Measurements from ENCODE around the gene HOXD9.
A peak's percentile ranks its signal among the peaks of the same experiment; 100 is the strongest.

HOXD9 gene

DNA sequence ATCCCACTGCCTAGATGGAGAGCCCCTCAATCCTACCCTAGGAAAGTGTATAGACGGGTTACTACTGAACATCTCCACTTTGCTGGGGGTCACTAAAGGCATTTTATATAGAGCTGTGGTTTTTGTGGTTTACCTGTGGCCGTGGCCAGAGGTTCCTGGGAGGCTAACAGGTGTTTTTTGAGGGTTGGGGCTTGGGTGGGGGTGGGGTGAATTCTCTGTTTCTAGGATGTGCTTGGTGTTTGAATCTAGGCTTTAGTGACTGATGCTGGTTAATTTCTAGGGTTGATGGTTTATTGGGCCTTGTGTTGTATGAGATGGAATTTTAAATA is 14.7 kb downstream of the HOXD9 start:
- H3K9ac ChIP-seq (ENCODE audit: low read depth, low read length) = no peak overlapping the region; the same call in 1 of the 2 replicates
- H3K4me1 ChIP-seq (ENCODE audit: insufficient read depth, low read length) = 0 out of 2 replicates have a peak, but pooled peaks cover 2% of the 10 kb centered on the region
- H3K9me3 ChIP-seq (ENCODE audit: control insufficient read depth, insufficient read depth, low read length) = no peaks in the 10 kb centered on the region; the same call in 1 of the 2 replicates
- H3K36me3 ChIP-seq (ENCODE audit: insufficient read depth, low read length) = no peaks in the 10 kb centered on the region

DNA sequence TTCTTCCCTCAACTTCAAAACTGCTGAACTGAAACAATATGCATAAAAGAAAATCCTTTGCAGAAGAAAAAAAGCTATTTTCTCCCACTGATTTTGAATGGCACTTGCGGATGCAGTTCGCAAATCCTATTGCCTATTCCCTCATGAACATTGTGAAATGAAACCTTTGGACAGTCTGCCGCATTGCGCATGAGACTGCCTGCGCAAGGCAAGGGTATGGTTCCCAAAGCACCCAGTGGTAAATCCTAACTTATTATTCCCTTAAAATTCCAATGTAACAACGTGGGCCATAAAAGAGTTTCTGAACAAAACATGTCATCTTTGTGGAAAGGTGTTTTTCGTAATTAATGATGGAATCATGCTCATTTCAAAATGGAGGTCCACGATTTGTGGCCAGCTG is 15.4 kb downstream of the HOXD9 start:
- H3K9me3 ChIP-seq (ENCODE audit: control insufficient read depth, insufficient read depth, low read length) = no peaks in the 10 kb centered on the region; the same call in 1 of the 2 replicates
- H3K9ac ChIP-seq (ENCODE audit: low read depth, low read length) = no peak overlapping the region
- no peaks in the 10 kb centered on the region for H3K4me1 ChIP-seq (ENCODE audit: insufficient read depth, low read length)
- H3K36me3 ChIP-seq (ENCODE audit: insufficient read depth, low read length) = no peaks in the 10 kb centered on the region

DNA sequence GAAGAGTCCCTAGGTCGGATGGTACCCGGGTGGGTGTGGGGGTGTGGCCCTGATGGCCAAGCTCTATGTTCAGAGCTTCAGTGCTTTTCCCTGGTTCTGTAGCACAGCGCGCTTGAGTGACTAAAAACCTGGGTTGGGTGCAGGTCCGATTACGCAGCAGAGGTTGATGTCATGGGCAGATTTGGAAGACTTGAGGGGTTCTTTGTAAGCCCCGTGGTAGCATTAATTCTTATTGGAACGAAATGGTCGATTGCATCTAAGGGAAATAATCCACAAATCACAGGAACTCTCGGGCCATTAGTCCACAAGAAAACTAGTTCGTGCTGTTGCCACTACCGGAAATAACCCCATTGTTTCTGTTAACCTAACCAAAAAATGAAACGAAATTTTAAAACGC is 16.0 kb downstream of the HOXD9 start:
- H3K4me1 ChIP-seq (ENCODE audit: insufficient read depth, low read length) = no peaks in the 10 kb centered on the region
- no peak overlapping the region for H3K9ac ChIP-seq (ENCODE audit: low read depth, low read length)
- no peaks in the 10 kb centered on the region; the same call in 1 of the 2 replicates for H3K9me3 ChIP-seq (ENCODE audit: control insufficient read depth, insufficient read depth, low read length)
- no peaks in the 10 kb centered on the region for H3K36me3 ChIP-seq (ENCODE audit: insufficient read depth, low read length)

DNA sequence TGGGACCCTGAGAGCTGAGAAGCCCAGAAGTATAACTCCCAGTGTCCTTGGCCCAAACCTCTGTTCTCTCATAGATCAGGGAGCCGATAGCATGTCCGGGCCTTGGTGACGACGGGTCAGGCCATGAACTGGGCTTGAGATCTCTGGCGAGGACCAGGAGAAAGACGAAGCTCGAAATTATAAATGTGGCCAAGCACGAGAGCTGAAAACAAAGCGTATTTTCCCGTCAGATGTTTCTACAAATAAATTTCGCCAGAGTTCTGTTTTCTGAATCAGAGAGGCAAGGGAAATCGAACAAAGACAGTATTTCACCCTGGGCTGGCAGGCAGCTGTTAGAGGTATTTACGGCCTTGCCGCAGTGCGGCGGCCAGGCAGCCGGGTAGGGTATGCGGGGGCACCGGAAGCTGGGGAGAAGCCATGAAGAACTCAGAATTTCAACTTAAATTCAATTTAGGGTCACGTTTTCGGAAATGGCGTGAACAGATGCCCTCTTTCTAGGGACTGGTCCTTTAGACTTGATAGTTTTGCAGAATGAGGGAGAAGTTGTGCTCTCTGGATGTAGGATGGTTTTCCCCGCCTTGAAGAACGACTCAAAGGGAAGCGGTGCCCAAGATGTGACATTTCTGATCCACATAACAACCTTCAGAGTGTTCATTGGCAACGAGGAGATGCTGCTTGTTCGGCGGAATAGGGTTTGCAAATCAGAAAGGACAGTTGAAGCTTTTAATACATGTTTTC is 16.6 kb downstream of the HOXD9 start:
- H3K9ac ChIP-seq (ENCODE audit: low read depth, low read length) = no peak overlapping the region

DNA sequence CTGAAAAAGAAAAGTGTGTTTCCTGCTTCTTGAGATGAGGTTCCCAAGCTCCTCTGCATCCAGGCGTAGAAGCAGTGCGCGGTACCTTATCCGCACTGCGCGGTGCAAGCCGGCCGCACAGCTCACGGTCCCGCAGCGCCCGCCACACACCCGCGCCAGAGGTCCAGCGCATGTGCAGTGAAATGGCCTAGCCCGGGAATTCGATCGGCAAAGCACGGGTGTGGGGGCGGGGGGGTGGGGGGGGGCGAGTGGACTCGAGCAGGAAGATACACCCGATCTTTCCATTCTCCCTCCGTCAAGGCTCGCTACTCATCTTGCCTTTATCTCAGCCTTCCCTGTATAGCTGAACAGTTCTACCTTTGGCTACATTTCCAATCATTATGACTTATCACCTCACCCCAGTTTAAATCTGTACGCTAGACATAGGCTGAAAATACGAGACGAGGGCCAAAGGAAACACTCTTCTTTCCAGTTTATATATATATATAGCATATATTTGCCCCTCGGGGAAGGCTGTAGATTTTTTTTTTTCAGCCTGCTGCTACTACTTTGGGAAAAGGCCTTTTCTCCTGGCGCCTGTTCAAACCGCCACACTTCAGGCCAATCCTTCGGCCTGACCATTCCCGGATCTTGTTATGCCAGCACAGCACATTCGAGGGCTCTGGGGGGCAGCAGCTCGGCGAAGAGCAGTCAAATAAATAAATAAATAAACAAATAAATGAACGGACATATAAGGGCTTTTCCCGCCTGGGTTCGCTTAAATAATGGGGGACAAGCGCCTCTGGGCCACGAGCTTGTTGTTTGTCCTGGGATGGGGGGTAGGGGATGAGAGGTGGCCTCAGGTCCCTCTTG is 17.4 kb downstream of the HOXD9 start:
- Histone ChIP-seq H3K4me1 (ENCODE audit: insufficient read depth, low read length) (no peaks in the 10 kb centered on the region), H3K36me3 (ENCODE audit: insufficient read depth, low read length) (no peaks in the 10 kb centered on the region), H3K9me3 (ENCODE audit: control insufficient read depth, insufficient read depth, low read length) (no peaks in the 10 kb centered on the region; the same call in 1 of the 2 replicates), H3K9ac (ENCODE audit: low read depth, low read length) (peak overlapping the region; percentile 60; the same call in 1 of the 2 replicates)

More for the DNA sequence above, 16.6 kb downstream of the HOXD9 start:
- Histone ChIP-seq H3K4me1 (ENCODE audit: insufficient read depth, low read length) (no peaks in the 10 kb centered on the region), H3K36me3 (ENCODE audit: insufficient read depth, low read length) (no peaks in the 10 kb centered on the region), H3K9me3 (ENCODE audit: control insufficient read depth, insufficient read depth, low read length) (no peaks in the 10 kb centered on the region; the same call in 1 of the 2 replicates)

DNA sequence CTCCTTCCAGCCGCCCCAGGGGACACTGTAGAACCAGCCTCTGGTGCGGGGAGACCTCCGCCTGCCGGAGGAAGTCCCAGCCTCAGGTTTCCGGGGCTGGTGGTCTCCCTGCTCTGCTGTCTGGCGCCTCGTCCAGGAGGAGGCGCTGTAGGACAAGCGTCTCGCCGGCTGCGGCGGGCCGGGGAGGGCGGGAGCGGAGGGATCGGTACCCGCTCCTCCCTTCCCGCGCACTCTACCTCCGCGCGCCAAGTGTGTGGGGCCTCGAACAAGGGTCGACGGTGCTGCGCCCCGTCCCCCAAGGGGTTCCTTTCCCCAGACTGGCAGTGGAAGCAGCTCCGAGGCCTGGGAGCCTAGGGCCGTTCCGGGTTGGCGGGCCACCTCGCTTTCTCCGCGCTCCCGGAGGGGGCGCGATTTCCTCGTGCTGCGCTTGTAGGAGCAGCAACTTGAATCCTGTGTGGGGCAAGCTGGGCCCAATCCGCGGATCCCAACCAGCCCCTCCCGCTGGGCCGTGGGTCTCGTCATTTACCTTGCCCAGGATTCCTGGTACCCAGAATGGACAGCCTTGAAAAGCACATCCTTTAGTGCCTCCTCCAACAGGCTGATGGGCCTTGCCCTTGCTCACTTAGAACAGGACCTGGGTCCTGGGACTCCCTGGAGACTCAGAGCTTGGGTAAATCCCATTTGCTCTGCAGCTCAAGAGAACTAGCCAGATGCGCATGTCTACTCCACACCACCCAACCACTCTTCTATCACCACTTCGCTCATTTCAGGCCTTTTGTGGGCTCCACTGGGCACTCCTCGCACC is 18.2 kb downstream of the HOXD9 start:
- Histone ChIP-seq H3K9ac (ENCODE audit: low read depth, low read length) (peak overlapping the region; percentile 60; the same call in 1 of the 2 replicates), H3K9me3 (ENCODE audit: control insufficient read depth, insufficient read depth, low read length) (no peaks in the 10 kb centered on the region), H3K4me1 (ENCODE audit: insufficient read depth, low read length) (no peaks in the 10 kb centered on the region), H3K36me3 (ENCODE audit: insufficient read depth, low read length) (no peaks in the 10 kb centered on the region)

DNA sequence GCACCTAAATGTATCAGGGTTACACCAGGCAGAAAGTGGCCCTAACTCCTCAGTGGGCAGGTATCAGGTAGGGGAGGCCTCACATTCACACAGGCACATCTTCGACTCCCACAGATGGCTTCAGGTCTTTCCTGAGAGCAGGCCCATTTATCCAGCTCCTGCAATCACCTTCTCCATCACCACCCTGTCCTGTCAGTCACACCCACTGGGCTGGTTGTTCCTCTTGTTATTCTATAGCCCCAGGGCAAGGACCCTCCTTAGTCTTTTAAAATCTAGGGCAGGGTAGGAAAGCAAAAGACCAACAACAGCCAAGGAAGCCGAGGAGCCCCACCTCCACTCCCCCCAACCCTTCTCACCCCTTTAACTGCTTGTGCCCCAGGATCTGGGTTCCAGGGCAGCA is 19.8 kb downstream of the HOXD9 start:
- H3K9ac ChIP-seq (ENCODE audit: low read depth, low read length) = no peak overlapping the region
- H3K4me1 ChIP-seq (ENCODE audit: insufficient read depth, low read length) = no peaks in the 10 kb centered on the region
- no peaks in the 10 kb centered on the region for H3K9me3 ChIP-seq (ENCODE audit: control insufficient read depth, insufficient read depth, low read length)
- no peaks in the 10 kb centered on the region for H3K36me3 ChIP-seq (ENCODE audit: insufficient read depth, low read length)

DNA sequence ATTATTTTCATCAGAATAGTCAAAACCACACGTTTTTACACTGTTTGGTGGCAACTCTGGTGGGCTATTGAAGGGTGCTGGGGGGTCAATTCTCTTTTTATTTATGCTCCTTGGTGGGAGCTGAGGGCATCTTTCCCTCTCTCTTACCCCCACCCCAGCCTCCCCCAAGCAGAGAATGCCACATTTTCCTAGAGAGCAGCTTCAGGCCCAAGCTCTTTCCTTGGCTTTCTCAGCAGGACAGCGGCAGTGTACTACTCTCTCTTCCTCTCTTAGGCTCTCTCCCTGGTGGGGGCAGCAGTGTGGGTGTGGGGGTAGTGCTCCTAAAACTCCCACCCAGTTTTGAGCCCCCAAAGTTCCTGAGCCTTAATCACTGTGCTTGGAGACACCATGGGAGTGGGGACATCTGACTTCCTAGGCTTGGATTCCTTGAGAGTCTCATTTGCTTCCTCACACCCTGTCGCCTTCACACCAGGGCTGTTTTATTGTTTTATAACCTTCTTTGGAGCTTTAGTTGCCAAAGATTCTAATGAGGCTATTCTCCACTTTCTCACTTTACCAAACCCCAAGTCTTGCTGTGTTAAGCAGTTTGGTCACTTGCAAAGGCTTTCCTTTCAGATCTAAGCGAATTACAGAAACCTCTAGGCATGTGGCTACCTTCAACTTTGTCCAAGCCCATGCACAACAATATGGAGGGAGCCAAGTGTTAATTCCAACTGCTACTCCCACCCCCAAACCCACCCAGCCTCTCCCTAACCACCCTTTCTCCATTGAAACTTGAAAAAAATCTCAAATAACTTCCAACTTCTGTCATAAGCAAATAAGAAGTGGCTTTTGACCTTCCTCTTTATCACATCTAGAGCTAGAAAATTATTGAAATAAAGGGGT is 22.8 kb downstream of the HOXD9 start:
- Histone ChIP-seq H3K9me3 (ENCODE audit: control insufficient read depth, insufficient read depth, low read length) (no peaks in the 10 kb centered on the region), H3K9ac (ENCODE audit: low read depth, low read length) (no peak overlapping the region), H3K4me1 (ENCODE audit: insufficient read depth, low read length) (no peaks in the 10 kb centered on the region), H3K36me3 (ENCODE audit: insufficient read depth, low read length) (no peaks in the 10 kb centered on the region)

DNA sequence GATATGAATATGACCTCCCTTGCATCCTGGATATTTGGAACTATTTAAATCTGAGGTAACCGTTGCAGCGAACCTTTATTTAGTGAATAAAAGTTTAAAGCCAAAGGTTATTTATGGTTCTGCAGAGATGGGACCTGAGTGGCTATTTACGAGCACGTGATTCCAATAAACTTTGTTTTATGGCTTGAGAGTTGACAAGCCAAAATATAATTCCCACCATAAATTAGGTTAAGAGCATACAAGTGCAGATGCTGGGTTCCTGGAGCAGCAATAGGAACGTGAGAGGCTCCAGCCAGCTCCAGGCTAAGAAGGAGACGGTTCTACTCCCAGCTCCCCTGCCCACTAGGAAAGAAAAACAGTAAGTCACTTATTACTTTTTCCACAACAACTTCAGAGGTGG is 23.6 kb downstream of the HOXD9 start:
- no peaks in the 10 kb centered on the region for H3K4me1 ChIP-seq (ENCODE audit: insufficient read depth, low read length)
- no peak overlapping the region for H3K9ac ChIP-seq (ENCODE audit: low read depth, low read length)
- H3K36me3 ChIP-seq (ENCODE audit: insufficient read depth, low read length) = no peaks in the 10 kb centered on the region
- no peaks in the 10 kb centered on the region for H3K9me3 ChIP-seq (ENCODE audit: control insufficient read depth, insufficient read depth, low read length)

DNA sequence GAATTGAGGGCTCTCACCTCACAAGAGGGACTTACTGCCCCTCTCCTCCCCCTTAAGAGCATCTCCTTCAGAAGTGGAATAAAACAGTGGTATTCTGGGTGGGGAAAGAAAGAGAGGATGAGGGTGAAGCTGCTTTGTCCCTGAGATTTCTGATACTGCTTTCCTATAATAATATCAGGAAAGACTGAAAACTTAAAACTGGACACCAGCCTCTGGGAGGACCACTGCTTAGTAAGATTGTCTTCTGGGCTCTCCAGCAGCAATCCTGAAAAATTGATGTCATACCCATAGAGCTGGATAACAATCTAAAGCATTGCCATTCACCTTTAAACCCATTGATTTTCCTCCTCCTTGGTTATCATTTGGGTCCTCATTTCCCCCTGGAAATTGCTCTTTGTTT is 24.1 kb downstream of the HOXD9 start:
- Histone ChIP-seq H3K9me3 (ENCODE audit: control insufficient read depth, insufficient read depth, low read length) (no peaks in the 10 kb centered on the region), H3K36me3 (ENCODE audit: insufficient read depth, low read length) (no peaks in the 10 kb centered on the region), H3K9ac (ENCODE audit: low read depth, low read length) (no peak overlapping the region), H3K4me1 (ENCODE audit: insufficient read depth, low read length) (no peaks in the 10 kb centered on the region)

DNA sequence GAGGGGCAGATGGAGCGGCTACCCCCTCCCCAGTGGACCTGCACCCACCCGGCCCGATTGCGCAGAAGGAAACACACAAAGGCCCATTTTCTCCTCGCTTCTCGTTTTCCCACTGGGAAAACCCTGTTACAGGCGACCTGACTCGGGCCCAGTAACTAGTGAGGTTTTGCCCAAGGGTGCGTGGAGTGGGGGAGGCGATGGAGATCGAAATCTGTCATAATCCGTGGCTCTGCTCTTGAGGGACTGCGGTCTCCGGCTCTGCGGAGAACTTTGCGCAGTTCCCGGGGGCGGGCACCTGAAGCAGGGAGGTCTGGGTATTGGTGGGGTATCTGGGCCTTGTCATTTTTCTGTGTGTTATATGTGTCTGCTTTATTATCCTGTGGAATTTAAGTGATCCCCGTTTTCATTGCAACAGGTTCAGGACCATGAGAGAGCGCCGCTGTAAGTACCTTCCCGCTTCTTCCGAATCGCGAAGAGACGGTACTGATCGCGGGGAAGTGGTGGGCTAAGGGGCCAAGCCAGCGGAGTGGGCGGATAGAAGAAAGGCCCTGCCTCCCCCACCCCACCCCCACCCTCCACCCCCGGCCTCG is 24.8 kb downstream of the HOXD9 start:
- H3K9ac ChIP-seq (ENCODE audit: low read depth, low read length) = no peak overlapping the region
- H3K36me3 ChIP-seq (ENCODE audit: insufficient read depth, low read length) = no peaks in the 10 kb centered on the region
- H3K9me3 ChIP-seq (ENCODE audit: control insufficient read depth, insufficient read depth, low read length) = no peaks in the 10 kb centered on the region
- H3K4me1 ChIP-seq (ENCODE audit: insufficient read depth, low read length) = no peaks in the 10 kb centered on the region

DNA sequence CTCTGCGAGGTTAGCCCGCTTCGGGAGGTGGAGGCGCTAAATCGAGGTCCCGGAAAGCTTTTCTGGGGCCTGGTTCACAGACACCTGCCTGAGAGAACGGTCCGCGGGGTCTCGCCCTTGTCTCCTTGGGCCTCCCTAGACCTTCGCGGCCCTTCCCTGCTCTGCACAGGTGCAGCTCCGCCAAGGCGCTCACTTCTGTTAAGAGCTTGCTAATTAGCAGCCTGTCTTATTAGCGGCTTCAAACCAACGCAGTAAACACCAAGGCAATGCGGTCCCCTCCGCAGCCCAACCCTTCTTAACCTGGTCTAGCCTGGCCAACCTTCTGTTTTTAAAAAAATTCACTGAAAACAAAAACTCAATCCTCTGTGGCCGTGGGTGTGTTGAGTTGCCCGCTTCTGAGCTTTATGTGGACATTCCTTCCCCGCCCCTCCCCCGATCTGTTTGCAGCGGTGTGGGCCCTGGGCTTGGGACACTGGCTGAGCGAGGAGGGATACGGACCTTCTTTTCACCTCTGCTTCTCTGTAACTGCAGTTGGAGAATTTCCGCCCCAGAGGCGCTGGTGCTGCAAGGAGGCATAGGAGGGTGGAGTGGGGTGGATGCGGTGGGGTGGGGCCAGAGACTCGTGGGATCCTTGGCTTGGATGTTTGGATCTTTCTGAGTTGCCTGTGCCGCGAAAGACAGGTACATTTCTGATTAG is 25.4 kb downstream of the HOXD9 start:
- Histone ChIP-seq H3K9ac (ENCODE audit: low read depth, low read length) (no peak overlapping the region), H3K36me3 (ENCODE audit: insufficient read depth, low read length) (no peaks in the 10 kb centered on the region), H3K9me3 (ENCODE audit: control insufficient read depth, insufficient read depth, low read length) (no peaks in the 10 kb centered on the region), H3K4me1 (ENCODE audit: insufficient read depth, low read length) (no peaks in the 10 kb centered on the region)
